ENCODE measurements around the gene PANX1.

DNA sequence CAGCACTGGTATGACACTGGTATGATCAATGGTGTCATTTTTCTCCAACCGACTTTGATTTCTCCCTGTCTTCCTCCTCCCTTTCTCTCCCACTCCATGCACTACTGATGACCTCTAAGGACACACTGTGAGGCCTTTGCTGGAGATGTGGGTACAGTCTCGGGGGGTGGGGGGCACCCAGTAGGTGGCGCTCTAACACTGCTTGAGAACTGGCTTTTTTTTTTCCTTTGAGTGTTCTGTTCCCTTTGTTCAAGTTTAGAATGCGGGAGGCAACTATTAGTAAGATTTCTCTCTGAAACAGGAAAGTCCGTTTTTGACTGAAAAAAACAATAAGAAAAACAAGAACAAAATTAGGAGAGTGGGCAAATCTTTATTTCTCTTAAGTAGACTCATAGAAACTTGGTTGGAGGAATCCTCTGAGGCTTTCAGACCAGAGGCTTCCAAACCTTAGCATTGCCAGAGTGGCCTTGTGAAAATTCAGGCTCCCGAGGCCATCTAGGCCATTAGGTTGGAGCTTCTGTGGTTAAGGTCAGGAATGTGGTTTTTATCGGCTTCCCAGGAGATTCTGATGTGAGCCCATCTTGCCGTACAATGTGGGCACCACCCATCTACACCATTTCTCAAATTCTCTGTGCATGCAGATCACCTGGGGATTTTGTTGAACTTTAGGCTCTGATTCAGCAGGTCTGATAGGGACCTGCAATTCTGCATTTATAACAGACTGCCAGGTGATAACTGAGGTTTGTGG lies 43.2 kb downstream of the PANX1 start:
- no peak for TF ChIP-seq EZH2 (IDR thresholded peaks at IDR 0.05; ENCODE audit: low read length, unreplicated experiment)
- TF ChIP-seq, protein P1, sequence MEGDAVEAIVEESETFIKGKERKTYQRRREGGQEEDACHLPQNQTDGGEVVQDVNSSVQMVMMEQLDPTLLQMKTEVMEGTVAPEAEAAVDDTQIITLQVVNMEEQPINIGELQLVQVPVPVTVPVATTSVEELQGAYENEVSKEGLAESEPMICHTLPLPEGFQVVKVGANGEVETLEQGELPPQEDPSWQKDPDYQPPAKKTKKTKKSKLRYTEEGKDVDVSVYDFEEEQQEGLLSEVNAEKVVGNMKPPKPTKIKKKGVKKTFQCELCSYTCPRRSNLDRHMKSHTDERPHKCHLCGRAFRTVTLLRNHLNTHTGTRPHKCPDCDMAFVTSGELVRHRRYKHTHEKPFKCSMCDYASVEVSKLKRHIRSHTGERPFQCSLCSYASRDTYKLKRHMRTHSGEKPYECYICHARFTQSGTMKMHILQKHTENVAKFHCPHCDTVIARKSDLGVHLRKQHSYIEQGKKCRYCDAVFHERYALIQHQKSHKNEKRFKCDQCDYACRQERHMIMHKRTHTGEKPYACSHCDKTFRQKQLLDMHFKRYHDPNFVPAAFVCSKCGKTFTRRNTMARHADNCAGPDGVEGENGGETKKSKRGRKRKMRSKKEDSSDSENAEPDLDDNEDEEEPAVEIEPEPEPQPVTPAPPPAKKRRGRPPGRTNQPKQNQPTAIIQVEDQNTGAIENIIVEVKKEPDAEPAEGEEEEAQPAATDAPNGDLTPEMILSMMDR (conservative IDR thresholded peaks at IDR 0.05; ENCODE audit: low read depth, low read length), result peak; percentile 96
- TF ChIP-seq EZH2phosphoT487 (IDR thresholded peaks at IDR 0.05; ENCODE audit: borderline replicate concordance, low read length), result no peak
